Measurements from ENCODE around the gene URAD. TPM values are rescaled to one million over a fixed set of nuclear protein-coding genes. Genes with fewer than 3 reads are reported as not detected.
A peak's percentile ranks its signal among the peaks of the same experiment; 100 is the strongest.

Gene URAD
- polyA plus RNA-seq, 2 of the 4 experiments (the other 2 are of a cell fraction) = not detected

- Histone ChIP-seq H3K4me3 (peak overlapping the region; percentile 60), H3K4me1 (peaks cover 3% of the 10 kb centered on the region; the same call in 1 of the 3 replicates), H3K4me2 (peak overlapping the region; percentile 81), H3K9me3 (no peaks in the 10 kb centered on the region), H3K27ac (peak overlapping the region; percentile 92 to 99)
- peak; percentile 21 to 68 for DNase-seq (ENCODE audit: low read depth in 1 of 2, low spot score in 1 of 2)
- ChIA-PET POLR2A (interaction anchor here (0.5 to 2.0 kb wide), 10 partner anchors 14 to 971 kb away, joined by 3 to 19 read pairs (median 3); partner anchors contain the start of genes CDX2, MTIF3 and PDX1), CTCF (interaction anchor here (0.8 to 6.9 kb wide), 42 partner anchors 9 to 988 kb away, joined by 3 to 132 read pairs (median 6); partner anchors contain the start of genes CDX2 and PDX1)
- no peak for FAIRE-seq
- 27% methylated on average over 2 of the region's 56 CpGs for WGBS (ENCODE audit: missing lambda C conversion rate)
- TF ChIP-seq MAZ (IDR thresholded peaks at IDR 0.05; ENCODE audit: borderline replicate concordance, low read depth, low read length) (no peak), HEYL (CRISPR knock-in tag; IDR thresholded peaks at IDR 0.05) (no peak), KDM5A (IDR thresholded peaks at IDR 0.05) (no peak), E2F6 (IDR thresholded peaks at IDR 0.05; ENCODE audit: borderline replicate concordance, low read depth) (peak; percentile 27; the same call in 1 of the 2 replicates), HMGXB4 (CRISPR knock-in tag; IDR thresholded peaks at IDR 0.05; ENCODE audit: borderline replicate concordance) (peak; percentile 56; the same call in 1 of the 2 replicates), ZC3H11A (IDR thresholded peaks at IDR 0.05) (no peak), PHF8 (IDR thresholded peaks at IDR 0.05; ENCODE audit: borderline replicate concordance, low read depth) (peak; percentile 61; the same call in 1 of the 2 replicates), CEBPB (IDR thresholded peaks at IDR 0.05) (no peak), HOXB5 (CRISPR knock-in tag; IDR thresholded peaks at IDR 0.05) (no peak), ZFP36 (IDR thresholded peaks at IDR 0.05; ENCODE audit: borderline replicate concordance, partially characterized antibody) (no peak), SMC3 (IDR thresholded peaks at IDR 0.05) (no peak), KDM1A (IDR thresholded peaks at IDR 0.05; ENCODE audit: low read depth) (no peak), SREBF2 (IDR thresholded peaks at IDR 0.05) (no peak), ZNF302 (CRISPR knock-in tag; IDR thresholded peaks at IDR 0.05) (no peak), FOSL2 (IDR thresholded peaks at IDR 0.05) (no peak), FOSL2 (CRISPR knock-in tag; IDR thresholded peaks at IDR 0.05) (no peak), BHLHE40 (IDR thresholded peaks at IDR 0.05; ENCODE audit: low read depth, low read length) (no peak), HOXB13 (CRISPR knock-in tag; IDR thresholded peaks at IDR 0.05; ENCODE audit: low read depth) (no peak), POLR2A (IDR thresholded peaks at IDR 0.05; ENCODE audit: low read length) (peak; percentile 38; the same call in 1 of the 2 replicates), CBX8 (IDR thresholded peaks at IDR 0.05) (no peak), GATA3 (IDR thresholded peaks at IDR 0.05; ENCODE audit: borderline replicate concordance) (no peak), RFX5 (IDR thresholded peaks at IDR 0.05) (no peak), TP53 (CRISPR knock-in tag; IDR thresholded peaks at IDR 0.05) (no peak), EHF (CRISPR knock-in tag; IDR thresholded peaks at IDR 0.05) (no peak), FOSB (CRISPR knock-in tag; IDR thresholded peaks at IDR 0.05) (no peak), RARB (CRISPR knock-in tag; IDR thresholded peaks at IDR 0.05) (no peak), ESRRA (IDR thresholded peaks at IDR 0.05; ENCODE audit: borderline replicate concordance, low read length) (no peak), TFCP2L1 (CRISPR knock-in tag; IDR thresholded peaks at IDR 0.05) (no peak), NPAS2 (CRISPR knock-in tag; IDR thresholded peaks at IDR 0.05; ENCODE audit: borderline replicate concordance) (no peak), FOXS1 (CRISPR knock-in tag; IDR thresholded peaks at IDR 0.05) (no peak), EP300 (IDR thresholded peaks at IDR 0.05) (no peak)
- TF ChIP-seq, protein P1, sequence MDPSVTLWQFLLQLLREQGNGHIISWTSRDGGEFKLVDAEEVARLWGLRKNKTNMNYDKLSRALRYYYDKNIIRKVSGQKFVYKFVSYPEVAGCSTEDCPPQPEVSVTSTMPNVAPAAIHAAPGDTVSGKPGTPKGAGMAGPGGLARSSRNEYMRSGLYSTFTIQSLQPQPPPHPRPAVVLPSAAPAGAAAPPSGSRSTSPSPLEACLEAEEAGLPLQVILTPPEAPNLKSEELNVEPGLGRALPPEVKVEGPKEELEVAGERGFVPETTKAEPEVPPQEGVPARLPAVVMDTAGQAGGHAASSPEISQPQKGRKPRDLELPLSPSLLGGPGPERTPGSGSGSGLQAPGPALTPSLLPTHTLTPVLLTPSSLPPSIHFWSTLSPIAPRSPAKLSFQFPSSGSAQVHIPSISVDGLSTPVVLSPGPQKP (IDR thresholded peaks at IDR 0.05; ENCODE audit: low read depth, low read length) = no peak
- TF ChIP-seq, protein P2, sequence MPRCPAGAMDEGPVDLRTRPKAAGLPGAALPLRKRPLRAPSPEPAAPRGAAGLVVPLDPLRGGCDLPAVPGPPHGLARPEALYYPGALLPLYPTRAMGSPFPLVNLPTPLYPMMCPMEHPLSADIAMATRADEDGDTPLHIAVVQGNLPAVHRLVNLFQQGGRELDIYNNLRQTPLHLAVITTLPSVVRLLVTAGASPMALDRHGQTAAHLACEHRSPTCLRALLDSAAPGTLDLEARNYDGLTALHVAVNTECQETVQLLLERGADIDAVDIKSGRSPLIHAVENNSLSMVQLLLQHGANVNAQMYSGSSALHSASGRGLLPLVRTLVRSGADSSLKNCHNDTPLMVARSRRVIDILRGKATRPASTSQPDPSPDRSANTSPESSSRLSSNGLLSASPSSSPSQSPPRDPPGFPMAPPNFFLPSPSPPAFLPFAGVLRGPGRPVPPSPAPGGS (IDR thresholded peaks at IDR 0.05) = no peak
- peak; percentile 86 to 87 for ATAC-seq
Measured at GRCh38 chr13:27954406-27954851, 34.1 kb downstream of the URAD start.
